H9 (cell line): Measurements from ENCODE around the gene LBHD2. TPM values are rescaled to one million over a fixed set of nuclear protein-coding genes. Genes with fewer than 3 reads are reported as not detected.

Source experiments
- DNase-seq: peaks from one replicate; pipeline ENCODE4 v3.0.0-alpha.2; 2017
- H2AFZ ChIP-seq: one replicate; pipeline ENCODE4 v1.6.1; 2013; ENCODE audit warnings: mild to moderate bottlenecking, low read length, control low read depth, moderate library complexity
- H2AK5ac ChIP-seq: 2 replicates; pipeline ENCODE4 v1.6.1; 2013; ENCODE audit warnings: low read length, control low read depth, mixed read lengths; ENCODE audit not compliant: insufficient read length
- H2BK120ac ChIP-seq: one replicate; pipeline ENCODE4 v1.6.1; 2013; ENCODE audit warnings: low read depth, mild to moderate bottlenecking, low read length, control low read depth, inconsistent platforms; ENCODE audit not compliant: poor library complexity, severe bottlenecking
- H2BK12ac ChIP-seq: 2 replicates; pipeline ENCODE4 v1.6.1; 2013; ENCODE audit warnings: low read length, control low read depth, mixed read lengths, low read depth; ENCODE audit not compliant: insufficient read length
- H2BK15ac ChIP-seq: 2 replicates; pipeline ENCODE4 v1.6.1; 2013; ENCODE audit warnings: low read depth, low read length, control low read depth
- H2BK20ac ChIP-seq: one replicate; pipeline ENCODE4 v1.6.1; 2013; ENCODE audit warnings: low read depth, mild to moderate bottlenecking, low read length, control low read depth, inconsistent platforms; ENCODE audit not compliant: poor library complexity, severe bottlenecking
- H2BK5ac ChIP-seq: 2 replicates; pipeline ENCODE4 v1.6.1; 2013; ENCODE audit warnings: low read length, control low read depth, mixed read lengths; ENCODE audit not compliant: insufficient read length
- H3K14ac ChIP-seq: 2 replicates; pipeline ENCODE4 v1.6.1; 2013; ENCODE audit warnings: low read length, control low read depth; ENCODE audit not compliant: insufficient read depth
- H3K18ac ChIP-seq: 2 replicates; pipeline ENCODE4 v1.6.1; 2013; ENCODE audit warnings: low read depth, mild to moderate bottlenecking, mixed read lengths, low read length, control low read depth; ENCODE audit not compliant: insufficient read length
- H3K23ac ChIP-seq: 2 replicates; pipeline ENCODE4 v1.6.1; 2013; ENCODE audit warnings: low read length, control low read depth, mixed read lengths, low read depth; ENCODE audit not compliant: insufficient read length
- H3K23me2 ChIP-seq: 2 replicates; pipeline ENCODE4 v1.6.1; 2013; ENCODE audit warnings: low read depth, mild to moderate bottlenecking, mixed read lengths, low read length, control low read depth; ENCODE audit not compliant: insufficient read length, poor library complexity, severe bottlenecking
- H3K27ac ChIP-seq: 2 replicates; pipeline ENCODE4 v1.5.1; 2013; ENCODE audit warnings: low read length, control low read depth, mixed read lengths, low read depth; ENCODE audit not compliant: insufficient read length
- H3K27me3 ChIP-seq: 2 replicates; pipeline ENCODE4 v1.6.1; 2013; ENCODE audit warnings: low read length, control low read depth, inconsistent platforms; ENCODE audit not compliant: insufficient read depth
- H3K4ac ChIP-seq: 2 replicates; pipeline ENCODE4 v1.6.1; 2013; ENCODE audit warnings: low read depth, mild to moderate bottlenecking, control low read depth, inconsistent platforms, low read length, moderate library complexity
- H3K4me1 ChIP-seq: 2 replicates; pipeline ENCODE4 v1.6.1; 2013; ENCODE audit warnings: low read length, control low read depth, inconsistent platforms; ENCODE audit not compliant: insufficient read depth
- H3K4me2 ChIP-seq: 2 replicates; pipeline ENCODE4 v1.6.1; 2013; ENCODE audit warnings: low read length, control low read depth, mixed read lengths; ENCODE audit not compliant: insufficient read length, insufficient read depth
- H3K56ac ChIP-seq: 2 replicates; pipeline ENCODE4 v1.6.1; 2013; ENCODE audit warnings: low read depth, mild to moderate bottlenecking, mixed read lengths, low read length, control low read depth; ENCODE audit not compliant: insufficient read length
- H3K79me1 ChIP-seq: 2 replicates; pipeline ENCODE4 v1.6.1; 2013; ENCODE audit warnings: low read depth, mild to moderate bottlenecking, moderate library complexity, low read length, control low read depth, inconsistent platforms; ENCODE audit not compliant: insufficient read depth, poor library complexity, severe bottlenecking
- H3K79me2 ChIP-seq: 2 replicates; pipeline ENCODE4 v1.6.1; 2013; ENCODE audit warnings: low read length, control low read depth, inconsistent platforms; ENCODE audit not compliant: insufficient read depth
- H3K9ac ChIP-seq: 2 replicates; pipeline ENCODE4 v1.6.1; 2013; ENCODE audit warnings: low read length, control low read depth, mixed read lengths; ENCODE audit not compliant: insufficient read length; ENCODE audit errors: extremely low read depth
- H3K9me3 ChIP-seq: one replicate; pipeline ENCODE4 v1.6.1; 2013; ENCODE audit warnings: low read depth, low read length, inconsistent platforms; ENCODE audit not compliant: control insufficient read depth
- H3T11ph ChIP-seq: one replicate; pipeline ENCODE4 v1.6.1; 2013; ENCODE audit warnings: mild to moderate bottlenecking, low read length, control low read depth, inconsistent platforms
- H4K20me1 ChIP-seq: one replicate; pipeline ENCODE4 v1.6.1; 2013; ENCODE audit not compliant: control insufficient read depth, insufficient read length, insufficient read depth
- H4K5ac ChIP-seq: 2 replicates; pipeline ENCODE4 v1.6.1; 2013; ENCODE audit warnings: low read depth, mild to moderate bottlenecking, mixed read lengths, low read length, control low read depth; ENCODE audit not compliant: insufficient read length
- H4K8ac ChIP-seq: replicated peaks from 2 replicates; pipeline ENCODE4 v1.6.1; 2013; ENCODE audit warnings: low read length, control low read depth, mixed read lengths, low read depth; ENCODE audit not compliant: insufficient read length
- H4K91ac ChIP-seq: 2 replicates; pipeline ENCODE4 v1.6.1; 2013; ENCODE audit warnings: low read depth, mild to moderate bottlenecking, moderate library complexity, mixed read lengths, low read length, control low read depth; ENCODE audit not compliant: insufficient read length
- H3K27ac Mint-ChIP-seq, 3 experiments: 2 replicates in 2 of 3; 3 replicates in 1 of 3; pipeline ENCODE4 v1.8.0; 2020 to 2021; ENCODE audit warnings: mixed read lengths in 3 of 3, mild to moderate bottlenecking in 1 of 3, moderate library complexity in 1 of 3
- H3K27me3 Mint-ChIP-seq: 2 replicates; pipeline ENCODE4 v1.8.0; 2021; ENCODE audit warnings: low read depth, mild to moderate bottlenecking, moderate library complexity, mixed read lengths
- H3K36me3 Mint-ChIP-seq, 3 experiments: 2 replicates in 2 of 3; 3 replicates in 1 of 3; pipeline ENCODE4 v1.8.0; 2020 to 2021; ENCODE audit warnings: low read depth in 3 of 3, mixed read lengths in 3 of 3; ENCODE audit not compliant: insufficient read depth in 1 of 3
- H3K4me1 Mint-ChIP-seq, 2 experiments: 2 replicates each; pipeline ENCODE4 v1.8.0; 2020; ENCODE audit warnings: mixed read lengths in 2 of 2
- H3K4me3 Mint-ChIP-seq, 2 experiments: 2 replicates in 1 of 2; 3 replicates in 1 of 2; pipeline ENCODE4 v1.8.0; 2020 to 2021; ENCODE audit warnings: mild to moderate bottlenecking in 2 of 2, mixed read lengths in 2 of 2, moderate library complexity in 1 of 2
- H3K9me3 Mint-ChIP-seq, 2 experiments: 2 replicates in 1 of 2; 3 replicates in 1 of 2; pipeline ENCODE4 v1.8.0; 2020; ENCODE audit warnings: mild to moderate bottlenecking in 2 of 2, mixed read lengths in 2 of 2, moderate library complexity in 1 of 2
- WGBS: extraction: QIAGEN DNeasy Blood & Tissue Kit; methylation state at CpG from one replicate; pipeline ENCODE4 v1.1.7; 2013; ENCODE audit warnings: missing lambda C conversion rate, low lambda C conversion rate, mixed read lengths; ENCODE audit not compliant: insufficient read length; ENCODE audit errors: extremely low coverage; 5-methylcytosine and 5-hydroxymethylcytosine counted together
- total RNA-seq: library from RNA; stranded (reverse); gene quantifications from 2 replicates; pipeline ENCODE4 v1.2.1, GENCODE V29; 2021
- TF ChIP-seq, protein P1 (sequence below): fragments of 200-600 bp; sonication (generic); conservative IDR thresholded peaks from 3 replicates; pipeline ENCODE4 v1.8.0; 2021; ENCODE audit warnings: antibody characterized with exemption, mild to moderate bottlenecking

LBHD2 gene
- total RNA-seq, 1 experiment from 2014 or later = not detected

- Mint-ChIP-seq H3K36me3 (no peaks in the 10 kb centered on the region; a peak in 1 of 7 replicates), H3K27ac (no peak overlapping the region; a peak in 1 of 7 replicates), H3K27me3 (peaks cover 23% of the 10 kb centered on the region), H3K4me3 (no peak overlapping the region), H3K4me1 (peaks cover 16 to 42% of the 10 kb centered on the region in 2 experiments), H3K9me3 (no peaks in the 10 kb centered on the region)
- H3T11ph ChIP-seq = no peak overlapping the region
- no peaks in the 10 kb centered on the region for H3K27me3 ChIP-seq
- no peak overlapping the region for H2BK120ac ChIP-seq
- no peak overlapping the region for H2BK5ac ChIP-seq
- H3K23me2 ChIP-seq = no peaks in the 10 kb centered on the region
- no peak overlapping the region for H3K56ac ChIP-seq
- H3K79me2 ChIP-seq = no peaks in the 10 kb centered on the region
- H3K18ac ChIP-seq = peak overlapping the region; percentile 39
- H2BK15ac ChIP-seq = no peak overlapping the region
- no peak overlapping the region for H3K4me2 ChIP-seq
- H4K5ac ChIP-seq = no peak overlapping the region
- no peak overlapping the region for H3K9ac ChIP-seq
- H2BK20ac ChIP-seq = no peak overlapping the region
- H2AK5ac ChIP-seq = no peak overlapping the region
- WGBS = no CpG with 5 or more reads among the region's 12 CpGs
- H2BK12ac ChIP-seq = no peak overlapping the region
- DNase-seq = no peak
- no peak overlapping the region for H4K91ac ChIP-seq
- H4K8ac ChIP-seq = no peak overlapping the region
- no peaks in the 10 kb centered on the region for H3K9me3 ChIP-seq
- no peaks in the 10 kb centered on the region for H4K20me1 ChIP-seq
- no peak overlapping the region for H3K23ac ChIP-seq
- TF ChIP-seq, protein P1, sequence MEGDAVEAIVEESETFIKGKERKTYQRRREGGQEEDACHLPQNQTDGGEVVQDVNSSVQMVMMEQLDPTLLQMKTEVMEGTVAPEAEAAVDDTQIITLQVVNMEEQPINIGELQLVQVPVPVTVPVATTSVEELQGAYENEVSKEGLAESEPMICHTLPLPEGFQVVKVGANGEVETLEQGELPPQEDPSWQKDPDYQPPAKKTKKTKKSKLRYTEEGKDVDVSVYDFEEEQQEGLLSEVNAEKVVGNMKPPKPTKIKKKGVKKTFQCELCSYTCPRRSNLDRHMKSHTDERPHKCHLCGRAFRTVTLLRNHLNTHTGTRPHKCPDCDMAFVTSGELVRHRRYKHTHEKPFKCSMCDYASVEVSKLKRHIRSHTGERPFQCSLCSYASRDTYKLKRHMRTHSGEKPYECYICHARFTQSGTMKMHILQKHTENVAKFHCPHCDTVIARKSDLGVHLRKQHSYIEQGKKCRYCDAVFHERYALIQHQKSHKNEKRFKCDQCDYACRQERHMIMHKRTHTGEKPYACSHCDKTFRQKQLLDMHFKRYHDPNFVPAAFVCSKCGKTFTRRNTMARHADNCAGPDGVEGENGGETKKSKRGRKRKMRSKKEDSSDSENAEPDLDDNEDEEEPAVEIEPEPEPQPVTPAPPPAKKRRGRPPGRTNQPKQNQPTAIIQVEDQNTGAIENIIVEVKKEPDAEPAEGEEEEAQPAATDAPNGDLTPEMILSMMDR = no peak
- no peak overlapping the region for H3K14ac ChIP-seq
- H3K4me1 ChIP-seq = no peaks in the 10 kb centered on the region; the same call in 1 of the 2 replicates
- H3K4ac ChIP-seq = no peak overlapping the region
- no peak overlapping the region for H2AFZ ChIP-seq
- H3K79me1 ChIP-seq = no peaks in the 10 kb centered on the region
- H3K27ac ChIP-seq = no peak overlapping the region
These were observed 15.2 kb downstream of the LBHD2 start for GRCh38 chr14:103099081-103099732.
